Adipose tissue (tissue), 3 donors: ENCODE data around the gene HPRT1. TPM values are rescaled to one million over a fixed set of nuclear protein-coding genes. Genes with fewer than 3 reads are reported as not detected.

Experiments used
- H3K27ac ChIP-seq: one replicate; pipeline ENCODE4 v1.5.1; 2013; ENCODE audit warnings: low read depth, low read length
- WGBS, 3 donors: extraction: QIAGEN DNeasy Blood & Tissue Kit; methylation state at CpG; one replicate each; pipeline ENCODE4 v1.1.7; 2013; 5-methylcytosine and 5-hydroxymethylcytosine counted together
- polyA plus RNA-seq, 3 donors: library from polyadenylated mRNA; stranded (reverse); fragments of 200-250 nt; gene quantifications; one replicate each; pipeline ENCODE4 v1.2.3, GENCODE V29; 2013
- donor health status: healthy with polysubstance abuse.
- donor health status: Bipolar disorder and iron deficiency.
- donor health status: healthy.

Gene HPRT1, protein sequence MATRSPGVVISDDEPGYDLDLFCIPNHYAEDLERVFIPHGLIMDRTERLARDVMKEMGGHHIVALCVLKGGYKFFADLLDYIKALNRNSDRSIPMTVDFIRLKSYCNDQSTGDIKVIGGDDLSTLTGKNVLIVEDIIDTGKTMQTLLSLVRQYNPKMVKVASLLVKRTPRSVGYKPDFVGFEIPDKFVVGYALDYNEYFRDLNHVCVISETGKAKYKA
- 10 to 100 TPM; 16.1 to 21.0 (median 18.0) TPM for polyA plus RNA-seq

DNA sequence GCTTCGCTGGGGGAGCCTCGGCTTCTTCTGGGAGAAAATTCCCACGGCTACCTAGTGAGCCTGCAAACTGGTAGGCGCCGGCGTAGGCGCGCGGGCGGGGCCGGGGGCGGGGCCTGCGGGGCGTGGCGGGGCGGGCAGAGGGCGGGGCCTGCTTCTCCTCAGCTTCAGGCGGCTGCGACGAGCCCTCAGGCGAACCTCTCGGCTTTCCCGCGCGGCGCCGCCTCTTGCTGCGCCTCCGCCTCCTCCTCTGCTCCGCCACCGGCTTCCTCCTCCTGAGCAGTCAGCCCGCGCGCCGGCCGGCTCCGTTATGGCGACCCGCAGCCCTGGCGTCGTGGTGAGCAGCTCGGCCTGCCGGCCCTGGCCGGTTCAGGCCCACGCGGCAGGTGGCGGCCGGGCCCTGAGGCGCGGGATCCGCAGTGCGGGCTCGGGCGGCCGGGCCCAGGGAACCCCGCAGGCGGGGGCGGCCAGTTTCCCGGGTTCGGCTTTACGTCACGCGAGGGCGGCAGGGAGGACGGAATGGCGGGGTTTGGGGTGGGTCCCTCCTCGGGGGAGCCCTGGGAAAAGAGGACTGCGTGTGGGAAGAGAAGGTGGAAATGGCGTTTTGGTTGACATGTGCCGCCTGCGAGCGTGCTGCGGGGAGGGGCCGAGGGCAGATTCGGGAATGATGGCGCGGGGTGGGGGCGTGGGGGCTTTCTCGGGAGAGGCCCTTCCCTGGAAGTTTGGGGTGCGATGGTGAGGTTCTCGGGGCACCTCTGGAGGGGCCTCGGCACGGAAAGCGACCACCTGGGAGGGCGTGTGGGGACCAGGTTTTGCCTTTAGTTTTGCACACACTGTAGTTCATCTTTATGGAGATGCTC lies at the start of gene HPRT1:
Gene HPRT1 (plus strand): TSS at position 161 of the 857 bp plus-strand sequence. CDS start 147 bp downstream, at position 308.
- 1 to 34% (median 1%) methylated on average over 54 to 78 of the region's 85 CpGs for WGBS, 3 donors

DNA sequence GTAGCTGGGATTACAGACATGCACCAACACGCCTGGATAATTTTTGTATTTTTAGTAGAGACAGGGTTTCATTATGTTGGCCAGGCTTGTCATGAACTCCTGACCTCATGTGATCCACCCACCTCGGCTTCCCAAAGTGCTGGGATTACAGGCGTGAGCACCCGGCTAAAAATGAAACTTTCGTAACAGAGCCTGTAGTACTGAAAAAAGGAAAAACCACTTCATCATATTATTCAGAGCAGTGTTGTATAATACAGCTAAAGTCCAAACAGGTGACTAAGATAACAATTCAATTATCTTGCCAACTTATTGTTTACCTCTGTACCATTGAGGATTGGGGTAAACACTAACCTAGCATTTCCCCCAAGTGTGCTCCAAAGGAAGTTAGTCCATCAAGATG lies 43.9 kb upstream of the HPRT1 start:
- H3K27ac ChIP-seq: no peak overlapping the region
- 39 to 82% (median 72%) methylated on average over 5 of the region's 5 CpGs for WGBS, 3 donors

More for the DNA sequence above, at the start of gene HPRT1:
- no peak within 1 kb of the TSS for H3K27ac ChIP-seq

DNA sequence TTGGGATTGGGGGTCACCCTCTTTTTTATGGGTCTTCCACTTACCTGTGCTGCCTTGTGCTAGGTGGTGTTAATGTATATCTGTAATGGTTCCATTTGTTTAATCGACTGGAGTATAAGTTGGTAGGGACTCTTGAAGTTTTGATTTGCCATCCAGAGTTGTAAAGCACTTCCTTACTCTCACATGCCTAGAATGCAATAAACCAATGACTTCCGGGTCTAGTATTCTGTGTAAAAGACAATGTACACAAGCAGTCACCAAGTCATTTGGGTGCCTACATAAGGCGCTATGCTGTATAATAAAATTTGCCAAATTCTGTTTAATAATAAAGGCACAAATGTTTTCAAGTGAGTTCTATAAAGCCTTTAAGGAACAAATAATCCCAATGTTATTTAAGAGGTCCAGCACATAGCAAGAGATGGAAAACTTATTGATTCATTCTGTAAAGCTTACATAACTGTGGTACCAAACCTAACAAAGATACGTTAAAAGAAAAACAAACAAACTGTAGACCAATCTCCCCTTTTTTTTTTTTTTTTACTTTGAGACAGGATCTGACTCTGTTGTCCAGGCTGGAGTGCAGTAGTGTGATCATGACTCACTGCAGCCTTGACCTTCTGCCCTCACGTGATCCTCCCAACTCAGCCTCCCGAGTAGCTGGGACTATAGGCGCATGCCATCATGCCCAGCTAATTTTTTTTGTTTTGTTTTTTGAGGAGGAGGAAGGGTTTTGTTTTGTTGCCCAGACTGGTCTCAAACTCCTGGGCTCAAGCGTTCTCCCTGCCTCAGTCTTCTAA lies 41.5 kb upstream of the HPRT1 start:
- no peak overlapping the region for H3K27ac ChIP-seq
- WGBS, 3 donors: 84 to 95% (median 84%) methylated on average over 8 of the region's 8 CpGs

DNA sequence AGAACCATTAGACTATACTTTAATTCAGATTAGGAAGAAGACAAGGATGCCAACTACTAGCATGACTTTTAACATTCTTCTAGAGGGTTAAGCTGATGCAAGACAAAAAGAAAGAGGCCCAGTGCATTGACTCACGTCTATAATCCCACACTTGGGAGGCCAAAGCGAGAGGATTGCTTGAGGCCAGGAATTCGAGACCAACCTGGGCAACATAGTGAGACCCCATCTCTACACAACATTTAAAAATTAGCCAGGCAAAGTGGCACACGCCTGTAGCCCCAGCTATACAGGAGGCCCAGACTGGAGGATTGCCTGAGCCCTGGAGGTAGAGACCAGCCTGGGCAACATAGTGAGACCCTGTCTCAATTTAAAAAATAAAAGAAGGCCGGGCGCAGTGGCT lies 40.2 kb upstream of the HPRT1 start:
- H3K27ac ChIP-seq: no peak overlapping the region
- WGBS, 3 donors: 82 to 94% (median 93%) methylated on average over 6 of the region's 6 CpGs

DNA sequence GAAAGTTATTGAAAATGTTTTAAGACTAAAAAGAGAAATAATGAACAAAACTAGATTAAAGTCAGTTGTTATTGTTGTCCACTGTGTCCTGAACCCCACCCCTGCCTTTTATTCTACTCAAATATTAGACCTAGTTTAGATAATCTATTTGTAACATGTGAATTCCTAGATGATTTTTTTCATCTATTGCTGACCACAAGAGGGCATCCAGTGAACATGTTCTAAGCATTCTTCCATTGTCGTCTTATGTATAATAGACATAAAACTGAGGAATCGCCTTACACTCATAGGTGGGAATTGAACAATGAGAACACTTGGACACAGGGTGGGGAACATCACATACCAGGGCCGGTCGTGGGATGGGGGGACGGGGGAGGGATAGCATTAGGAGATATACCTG lies 36.4 kb upstream of the HPRT1 start:
- WGBS, 3 donors: 53 to 71% (median 57%) methylated on average over 5 of the region's 5 CpGs
- H3K27ac ChIP-seq: no peak overlapping the region

DNA sequence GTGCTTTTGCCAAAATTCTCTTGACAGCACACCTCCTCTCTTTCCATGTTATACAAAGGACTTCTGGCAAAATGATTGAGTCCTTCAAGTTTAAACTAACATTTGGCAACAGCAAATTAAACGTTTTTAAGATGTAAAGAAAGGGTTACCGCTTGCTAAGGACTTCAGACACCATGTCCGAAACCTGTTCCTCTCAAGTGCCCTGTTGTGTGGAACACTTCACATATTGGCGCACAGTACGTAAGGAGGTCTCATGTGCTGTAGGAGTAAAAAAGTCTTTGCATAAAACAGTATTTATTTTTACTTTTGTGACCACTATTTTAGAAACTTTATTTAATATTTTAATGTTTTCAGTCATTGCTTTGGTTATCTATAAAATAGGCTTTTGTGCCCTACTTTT lies 33.7 kb upstream of the HPRT1 start:
- no peak overlapping the region for H3K27ac ChIP-seq

DNA sequence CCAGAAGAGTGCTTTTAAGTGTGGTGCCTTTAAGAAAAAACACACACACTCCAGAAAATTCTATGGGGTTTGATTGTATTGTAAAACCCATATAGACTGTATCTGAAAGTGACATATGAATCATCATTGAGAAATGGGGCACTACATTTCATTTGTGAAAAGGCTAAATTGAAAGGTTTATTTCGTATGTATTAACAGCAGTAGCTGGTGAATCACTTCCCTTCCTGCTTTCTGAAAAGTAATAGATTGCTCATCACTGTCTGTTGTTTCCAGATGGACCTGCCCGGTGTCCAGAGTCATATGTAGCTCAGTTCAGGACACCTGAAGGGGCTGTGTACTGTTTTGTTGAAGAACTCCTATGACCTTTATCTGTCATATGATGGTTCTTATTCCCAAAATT lies 28.1 kb upstream of the HPRT1 start:
- WGBS, 3 donors: 54 to 86% (median 77%) methylated on average over 2 of the region's 2 CpGs

More for the DNA sequence above, 33.7 kb upstream of the HPRT1 start:
- WGBS, 3 donors: 76 to 93% (median 85%) methylated on average over 5 of the region's 5 CpGs

DNA sequence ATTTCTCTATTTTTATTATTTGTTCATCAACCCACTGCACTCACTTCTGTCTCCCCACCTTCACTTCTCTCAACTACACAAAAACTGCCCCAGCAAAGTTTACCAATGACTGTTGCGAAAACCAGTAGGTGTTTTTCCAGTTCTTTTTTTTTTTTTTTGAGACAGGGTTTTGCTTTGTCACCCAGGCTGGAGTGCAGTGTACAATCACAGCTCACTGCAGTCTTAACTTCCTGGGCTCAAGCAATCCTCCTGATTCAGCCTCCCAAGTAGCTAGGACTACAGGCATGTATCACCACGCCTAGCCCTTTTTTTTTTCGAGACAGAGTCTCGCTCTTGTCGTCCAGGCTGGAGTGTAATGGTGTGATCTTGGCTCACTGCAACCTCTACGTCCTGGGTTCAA lies 24.1 kb upstream of the HPRT1 start:
- no peak overlapping the region for H3K27ac ChIP-seq
- 96 to 98% (median 97%) methylated on average over 6 of the region's 6 CpGs for WGBS, 3 donors

More for the DNA sequence above, 28.1 kb upstream of the HPRT1 start:
- H3K27ac ChIP-seq: no peak overlapping the region

DNA sequence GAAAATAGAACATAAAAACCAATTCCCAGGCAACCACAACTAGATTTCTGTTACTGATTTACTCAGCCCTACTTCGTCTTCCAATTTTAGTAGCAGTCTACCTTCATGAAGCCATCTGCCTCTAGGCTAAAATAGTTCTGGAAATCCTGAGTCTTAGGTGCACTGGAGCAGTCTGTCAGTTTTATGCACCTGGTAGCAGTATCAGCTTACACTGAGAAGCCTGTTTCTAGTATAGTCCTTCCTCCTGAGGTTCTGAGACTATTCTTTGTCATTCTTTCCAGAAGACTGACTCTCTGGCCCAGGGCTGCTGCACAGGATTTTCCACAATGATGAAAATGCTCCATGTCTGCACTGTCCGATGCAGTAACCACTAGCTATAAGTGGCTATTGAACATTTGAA lies 16.9 kb upstream of the HPRT1 start:
- 73 to 92% (median 83%) methylated on average over 2 of the region's 2 CpGs for WGBS, 3 donors
- no peak overlapping the region for H3K27ac ChIP-seq

DNA sequence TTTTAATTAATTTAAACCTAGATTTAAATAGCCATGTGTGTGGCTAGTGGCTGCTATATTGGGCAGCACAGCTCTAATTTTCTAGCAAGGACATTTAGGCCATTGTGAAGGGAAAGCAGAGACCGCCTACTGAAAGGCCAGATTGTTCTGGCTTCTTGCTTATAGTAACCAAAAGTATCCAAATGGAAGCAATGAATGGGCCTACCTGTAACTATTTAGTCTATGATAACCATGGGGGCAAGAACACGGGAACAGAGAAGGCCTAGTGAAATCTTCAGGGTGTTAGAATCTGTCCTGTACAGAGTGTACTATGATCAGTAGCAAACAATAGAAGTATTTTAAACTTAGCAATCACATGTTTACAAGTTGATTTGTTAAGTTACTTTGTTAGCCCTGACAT lies 16.5 kb upstream of the HPRT1 start:
- WGBS, 3 donors: 72 to 98% (median 93%) methylated on average over 2 of the region's 2 CpGs

DNA sequence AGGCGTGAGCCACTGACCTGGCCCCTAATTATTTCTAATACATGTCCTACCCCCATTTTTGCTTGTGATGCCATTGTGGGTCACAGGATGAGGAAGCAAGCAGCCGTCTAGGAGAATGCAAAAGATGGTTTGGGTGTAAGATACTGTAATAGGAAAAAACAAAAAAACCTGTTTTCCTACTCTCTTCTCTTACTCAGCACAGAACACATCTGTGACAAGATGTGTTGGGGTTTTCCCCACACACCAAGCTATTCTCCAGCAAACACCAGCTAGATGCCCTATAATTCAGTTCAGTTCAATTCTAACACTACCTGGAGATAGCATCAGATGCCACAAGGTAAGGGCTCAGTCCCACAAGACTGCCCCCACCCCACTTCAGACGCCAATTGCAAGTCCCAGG lies 15.3 kb upstream of the HPRT1 start:
- 60 to 85% (median 78%) methylated on average over 3 of the region's 3 CpGs for WGBS, 3 donors
- H3K27ac ChIP-seq: no peak overlapping the region

More for the DNA sequence above, 16.5 kb upstream of the HPRT1 start:
- no peak overlapping the region for H3K27ac ChIP-seq

DNA sequence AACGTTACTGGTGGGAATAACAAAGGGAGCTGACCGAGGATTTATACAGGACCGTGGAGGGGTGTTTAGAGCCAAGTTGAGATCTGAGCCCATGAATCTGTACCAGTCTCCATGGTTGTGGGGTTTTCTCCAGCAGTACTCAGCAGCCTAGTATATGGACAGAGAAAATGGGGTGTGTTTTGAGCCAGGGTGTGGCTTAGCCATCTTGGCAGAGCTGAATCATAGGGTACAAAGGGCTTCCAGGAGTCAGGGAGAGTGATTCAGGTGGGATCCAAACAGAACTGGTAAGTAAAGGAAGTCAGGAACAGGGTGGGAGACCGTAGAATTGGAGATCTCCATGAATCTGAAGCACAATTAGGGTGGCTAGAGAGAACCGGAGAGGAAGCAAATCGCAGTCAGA lies 7.4 kb upstream of the HPRT1 start:
- WGBS, 3 donors: 76 to 91% (median 90%) methylated on average over 6 of the region's 6 CpGs
- H3K27ac ChIP-seq: no peak overlapping the region

DNA sequence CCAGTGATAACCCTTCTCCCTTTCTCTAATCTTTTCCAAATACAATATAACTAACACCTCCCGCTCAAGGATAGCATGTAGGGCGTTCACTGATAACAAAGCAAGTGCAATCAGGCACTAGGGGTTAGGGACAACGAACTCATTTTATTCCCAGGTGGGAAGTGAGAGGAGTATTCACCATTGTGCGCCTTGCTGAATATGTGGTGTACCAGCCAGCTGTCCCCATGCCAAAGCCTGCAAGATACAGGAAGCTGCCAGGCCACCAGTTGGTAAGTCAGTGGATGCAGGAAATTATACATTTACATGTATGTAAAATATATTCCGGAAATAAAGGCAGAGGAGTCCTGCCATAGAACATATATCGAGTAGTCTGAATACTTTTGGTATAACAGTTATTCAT lies 6.3 kb upstream of the HPRT1 start:
- H3K27ac ChIP-seq: no peak overlapping the region
- 42 to 68% (median 62%) methylated on average over 6 of the region's 6 CpGs for WGBS, 3 donors

DNA sequence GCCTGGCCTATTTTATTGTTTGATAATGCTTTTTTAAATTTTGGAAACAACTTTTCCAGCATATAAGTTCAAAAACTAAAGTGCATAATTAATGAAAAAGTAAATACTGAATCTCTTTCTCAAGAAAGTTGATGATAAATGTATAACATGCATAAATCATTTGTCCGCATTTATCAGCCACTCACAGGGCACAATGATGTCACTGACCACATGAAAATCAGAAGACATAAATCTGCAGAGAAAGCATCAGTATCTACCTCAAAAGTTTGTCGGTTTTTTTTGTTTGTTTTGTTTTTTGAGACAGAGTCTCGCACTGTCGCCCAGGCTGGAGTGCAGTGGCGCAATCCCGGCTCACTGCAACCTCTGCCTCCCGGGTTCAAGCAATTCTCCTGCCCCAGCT lies 5.5 kb upstream of the HPRT1 start:
- WGBS, 3 donors: 89 to 96% (median 96%) methylated on average over 7 of the region's 7 CpGs
- no peak overlapping the region for H3K27ac ChIP-seq

DNA sequence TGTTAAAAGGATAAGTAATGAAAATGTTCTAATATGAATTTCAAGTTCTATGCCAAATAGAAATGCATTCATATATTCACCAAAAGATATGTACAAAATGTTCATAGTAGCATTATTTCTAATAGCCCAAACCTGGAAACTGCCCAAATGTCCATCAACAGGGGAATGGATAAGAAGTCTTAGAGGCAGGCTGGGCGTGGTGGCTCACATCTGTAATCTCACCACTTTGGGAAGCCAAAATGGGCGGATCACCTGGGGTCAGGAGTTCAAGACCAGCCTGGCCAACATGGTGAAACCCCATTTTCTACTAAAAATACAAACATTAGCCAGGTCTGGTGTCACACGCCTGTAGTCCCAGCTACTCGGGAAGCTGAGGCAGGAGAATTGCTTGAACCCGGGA lies 2.3 kb upstream of the HPRT1 start:
- no peak overlapping the region for H3K27ac ChIP-seq
- 72 to 83% (median 79%) methylated on average over 5 of the region's 5 CpGs for WGBS, 3 donors

DNA sequence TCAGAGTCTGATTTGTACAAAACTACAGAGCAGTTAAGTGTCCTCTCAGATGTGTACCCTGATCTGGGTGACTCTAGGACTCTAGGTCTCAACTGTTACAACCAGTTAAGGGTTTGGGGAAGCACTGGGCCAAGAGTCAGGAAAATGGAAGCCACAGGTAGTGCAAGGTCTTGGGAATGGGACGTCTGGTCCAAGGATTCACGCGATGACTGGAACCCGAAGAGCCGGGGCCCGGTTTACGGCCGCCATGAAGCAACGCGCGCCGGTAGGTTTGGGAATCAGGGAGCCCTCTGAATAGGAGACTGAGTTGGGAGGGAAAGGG lies 321 bp upstream of the HPRT1 start:
- H3K27ac ChIP-seq: no peak overlapping the region
- 0 to 31% (median 4%) methylated on average over 12 of the region's 12 CpGs for WGBS, 3 donors

DNA sequence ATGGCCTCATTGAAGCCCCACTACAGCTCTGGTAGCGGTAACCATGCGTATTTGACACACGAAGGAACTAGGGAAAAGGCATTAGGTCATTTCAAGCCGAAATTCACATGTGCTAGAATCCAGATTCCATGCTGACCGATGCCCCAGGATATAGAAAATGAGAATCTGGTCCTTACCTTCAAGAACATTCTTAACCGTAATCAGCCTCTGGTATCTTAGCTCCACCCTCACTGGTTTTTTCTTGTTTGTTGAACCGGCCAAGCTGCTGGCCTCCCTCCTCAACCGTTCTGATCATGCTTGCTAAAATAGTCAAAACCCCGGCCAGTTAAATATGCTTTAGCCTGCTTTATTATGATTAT lies 876 bp downstream of the HPRT1 start:
- WGBS, 3 donors: 8 to 45% (median 8%) methylated on average over 9 of the region's 9 CpGs
- no peak overlapping the region for H3K27ac ChIP-seq

DNA sequence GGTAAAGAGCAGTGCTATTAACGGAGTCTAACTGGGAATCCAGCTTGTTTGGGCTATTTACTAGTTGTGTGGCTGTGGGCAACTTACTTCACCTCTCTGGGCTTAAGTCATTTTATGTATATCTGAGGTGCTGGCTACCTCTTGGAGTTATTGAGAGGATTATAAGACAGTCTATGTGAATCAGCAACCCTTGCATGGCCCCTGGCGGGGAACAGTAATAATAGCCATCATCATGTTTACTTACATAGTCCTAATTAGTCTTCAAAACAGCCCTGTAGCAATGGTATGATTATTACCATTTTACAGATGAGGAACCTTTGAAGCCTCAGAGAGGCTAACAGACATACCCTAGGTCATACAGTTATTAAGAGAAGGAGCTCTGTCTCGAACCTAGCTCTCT lies 1.5 kb downstream of the HPRT1 start:
- no peak overlapping the region for H3K27ac ChIP-seq
- WGBS, 3 donors: 71 to 92% (median 91%) methylated on average over 3 of the region's 3 CpGs

DNA sequence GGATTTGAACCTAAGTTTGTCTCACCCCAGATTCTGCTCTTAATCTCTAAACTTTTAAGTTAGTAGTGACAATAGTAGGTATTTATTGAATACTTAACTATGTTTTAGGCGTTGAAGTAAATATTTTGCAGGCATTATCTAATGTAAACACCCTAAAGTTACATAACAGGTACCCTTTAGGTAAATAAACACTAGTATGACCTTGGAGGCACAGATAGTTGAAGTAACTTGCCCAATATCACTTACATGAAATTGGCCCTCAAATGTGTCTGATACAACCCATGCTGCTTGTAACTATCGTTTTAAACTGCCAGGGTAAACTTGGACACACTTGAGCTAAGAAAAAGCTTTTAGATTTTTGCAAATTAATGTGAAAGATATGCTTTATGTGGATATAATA lies 3.0 kb downstream of the HPRT1 start:
- no peak overlapping the region for H3K27ac ChIP-seq
- 32 to 72% (median 48%) methylated on average over 2 of the region's 2 CpGs for WGBS, 3 donors
